ENCODE results near the gene IP6K3.
A peak's percentile ranks its signal among the peaks of the same experiment; 100 is the strongest.

The IP6K3 gene

GRCh38 chr6:33759887-33760629 lies 13.4 kb upstream of the IP6K3 start:
- no peak for DNase-seq (ENCODE audit: low read depth, low spot score)

- no peak for DNase-seq (ENCODE audit: low read depth, low spot score)
These were observed 12.1 kb upstream of the IP6K3 start for GRCh38 chr6:33758815-33759216.

DNA sequence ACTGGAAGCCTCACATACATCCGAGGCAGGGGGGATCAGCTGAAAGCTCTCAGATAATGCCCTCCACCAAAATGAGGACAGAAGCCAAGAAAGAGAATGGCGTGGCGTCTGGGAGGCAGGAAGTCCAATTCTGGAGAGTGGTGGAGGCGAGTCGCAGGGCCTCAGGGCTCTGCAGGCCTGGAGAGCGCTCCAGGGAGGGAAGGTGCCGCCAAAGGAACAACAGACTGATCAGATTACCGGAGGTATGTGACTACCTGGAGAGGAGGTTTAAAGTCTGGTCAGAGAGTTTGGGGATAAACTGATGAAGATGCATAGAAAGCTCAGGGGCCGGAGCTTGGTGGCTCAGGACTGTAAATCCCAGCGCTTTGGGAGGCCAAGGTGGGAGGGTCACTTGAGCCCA lies 11.2 kb upstream of the IP6K3 start:
- DNase-seq (ENCODE audit: low read depth, low spot score) = peak; percentile 76

GRCh38 chr6:33757113-33757512 lies 10.4 kb upstream of the IP6K3 start:
- DNase-seq (ENCODE audit: low read depth, low spot score) = no peak

DNA sequence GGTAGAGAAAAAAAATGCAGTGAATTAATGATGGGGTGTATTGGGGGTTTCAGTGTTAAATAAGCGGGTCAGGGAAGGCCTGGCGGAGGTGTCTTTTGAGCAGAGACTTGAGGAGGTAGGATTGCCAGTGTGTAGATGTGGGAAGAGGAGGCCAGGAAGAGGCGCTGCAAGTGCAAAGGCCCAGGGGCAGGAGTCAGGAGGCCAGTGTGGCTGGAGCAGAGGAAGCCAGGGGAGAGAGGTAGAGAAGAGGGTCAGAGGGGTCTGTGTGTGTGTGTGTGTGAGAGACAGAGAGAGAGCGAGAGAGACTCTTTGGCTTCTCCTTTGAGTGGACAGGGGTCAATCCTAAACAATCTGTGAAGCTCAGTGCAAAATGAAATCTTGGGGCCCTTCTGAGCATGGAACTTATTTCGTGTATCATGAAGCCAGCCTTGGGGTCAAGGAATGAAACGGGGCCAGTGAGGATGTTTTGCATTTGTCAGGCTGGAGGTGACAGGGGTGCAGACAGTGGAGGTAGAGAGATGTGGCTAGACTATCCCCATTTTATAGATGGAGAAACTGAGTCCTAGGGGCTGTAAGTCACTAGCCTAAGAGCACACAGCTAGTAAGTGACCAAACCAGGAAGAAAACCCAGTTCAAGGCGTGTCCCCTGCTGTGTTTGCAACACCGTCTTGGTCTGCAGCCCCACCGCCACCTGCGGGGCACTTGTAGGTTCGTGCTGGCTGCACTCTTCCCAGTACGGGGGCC lies 9.7 kb upstream of the IP6K3 start:
- DNase-seq (ENCODE audit: low read depth, low spot score) = no peak

- DNase-seq (ENCODE audit: low read depth, low spot score) = no peak
These were observed 8.6 kb upstream of the IP6K3 start for GRCh38 chr6:33755070-33755869.

DNA sequence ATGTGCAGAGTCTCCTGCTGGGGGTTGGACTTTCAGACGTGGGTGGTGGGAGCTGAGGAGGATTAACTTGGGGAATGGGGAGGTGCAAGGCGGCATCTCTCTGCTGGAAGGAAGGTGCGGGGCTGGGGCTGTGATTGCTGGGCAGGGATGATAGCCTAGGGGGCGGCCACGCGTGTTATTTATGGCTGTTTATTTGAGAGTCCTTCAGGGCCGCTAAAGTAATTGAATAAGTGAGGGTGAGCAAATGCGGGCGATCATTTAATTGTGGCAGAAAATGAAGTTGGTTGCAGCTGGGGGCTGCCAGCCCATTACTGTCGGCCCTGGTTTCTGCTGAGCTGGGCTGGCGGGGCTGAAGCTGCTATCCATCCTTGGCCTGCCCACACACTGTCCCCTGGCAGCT lies 7.5 kb upstream of the IP6K3 start:
- no peak for DNase-seq (ENCODE audit: low read depth, low spot score)

GRCh38 chr6:33752646-33753015 lies 5.9 kb upstream of the IP6K3 start:
- DNase-seq (ENCODE audit: low read depth, low spot score) = no peak

DNA sequence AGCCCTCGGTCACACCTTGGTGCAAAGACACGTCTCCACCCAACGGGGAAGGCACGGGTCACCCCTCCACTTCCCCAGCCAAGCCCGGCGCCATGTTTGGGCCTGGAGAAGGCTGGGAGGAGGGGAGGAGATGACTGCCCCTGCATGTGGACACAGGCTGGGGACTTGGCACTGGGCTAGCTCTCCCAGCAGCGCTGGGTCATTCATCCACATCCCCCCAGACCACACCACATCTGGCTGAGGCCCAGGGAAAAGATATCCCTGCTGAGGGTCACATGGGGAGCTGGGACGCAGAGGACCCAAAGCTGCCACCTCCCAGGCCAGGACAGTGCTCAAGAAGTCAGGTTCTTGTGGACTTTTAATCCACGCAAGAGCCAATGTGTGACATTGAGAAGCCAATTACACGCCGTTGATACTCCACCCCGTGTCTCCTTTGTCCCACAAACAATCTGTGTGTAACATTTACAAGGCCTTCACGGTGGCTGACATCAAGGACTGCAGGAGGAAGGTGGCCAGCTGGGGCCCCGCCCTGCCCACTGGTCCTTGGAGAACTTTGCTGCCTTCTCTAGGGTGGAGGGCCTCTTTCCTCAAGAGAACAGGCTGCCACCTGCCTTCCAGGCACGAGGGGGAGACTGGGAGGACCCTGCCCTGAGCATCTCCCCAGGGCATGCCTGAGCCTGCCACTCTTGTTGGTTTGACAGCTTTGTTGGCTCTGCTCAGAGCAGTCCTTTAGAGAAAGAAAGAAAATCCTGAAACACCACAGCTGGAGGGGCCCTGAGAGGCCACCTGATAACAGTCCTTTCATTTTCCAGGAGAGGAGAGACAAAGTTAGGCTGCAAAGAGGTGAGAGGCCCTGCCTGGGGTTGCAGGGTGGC lies 5.3 kb upstream of the IP6K3 start:
- peak; percentile 73 for DNase-seq (ENCODE audit: low read depth, low spot score)

GRCh38 chr6:33750244-33750991 lies 3.7 kb upstream of the IP6K3 start:
- DNase-seq (ENCODE audit: low read depth, low spot score) = no peak

- DNase-seq (ENCODE audit: low read depth, low spot score) = no peak
These were observed 2.7 kb upstream of the IP6K3 start for GRCh38 chr6:33749401-33749800.

- no peak for DNase-seq (ENCODE audit: low read depth, low spot score)
These were observed 2.1 kb upstream of the IP6K3 start for GRCh38 chr6:33748841-33749240.

DNA sequence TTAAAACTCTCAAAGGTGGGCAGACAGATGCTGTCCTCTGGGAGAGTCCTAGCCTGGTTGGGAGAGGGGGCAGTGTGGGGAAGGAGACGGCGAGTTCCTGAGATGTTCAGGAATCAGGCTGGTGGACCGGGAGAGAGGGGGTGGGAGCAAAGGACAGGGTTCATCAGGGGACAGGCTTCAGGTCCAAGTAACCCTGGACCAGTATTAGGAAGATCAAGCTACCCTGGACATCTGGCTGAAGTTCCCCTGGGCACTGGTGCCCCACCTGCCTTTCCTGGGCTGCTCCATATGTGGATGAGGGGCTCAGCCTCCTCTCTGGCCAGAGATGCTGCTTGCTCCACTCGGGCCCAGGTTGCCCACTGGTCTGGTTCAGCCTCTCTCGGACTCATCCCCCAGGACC lies 1.1 kb upstream of the IP6K3 start:
- no peak for DNase-seq (ENCODE audit: low read depth, low spot score)

DNA sequence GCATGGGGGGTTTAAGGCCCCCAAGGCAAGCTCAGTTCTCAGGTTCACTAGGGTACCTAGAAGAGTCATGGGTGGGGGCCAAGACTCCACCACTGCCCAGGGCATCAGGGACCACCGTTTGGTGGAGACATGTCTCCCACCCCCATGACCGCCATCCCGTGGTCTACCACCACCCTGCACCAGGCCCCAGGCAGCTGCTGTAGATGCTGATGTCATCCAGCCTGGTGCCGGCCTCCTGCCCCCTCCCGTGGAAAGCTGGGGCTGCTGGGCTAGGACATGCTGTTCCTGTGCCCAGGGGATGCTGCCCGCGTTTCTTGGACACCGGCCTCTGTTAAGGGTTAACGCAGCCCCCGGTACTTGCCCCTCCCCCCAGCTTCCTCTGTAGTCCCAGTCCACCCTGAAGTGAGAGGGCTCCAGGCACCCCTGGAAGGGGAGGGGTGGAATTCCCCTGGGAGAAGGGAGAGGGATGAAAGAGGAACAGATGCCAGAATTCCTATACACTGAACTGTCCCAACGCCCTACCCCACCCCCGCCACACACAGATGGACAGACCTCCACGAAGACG lies 587 bp downstream of the IP6K3 start:
- peak; percentile 69 for DNase-seq (ENCODE audit: low read depth, low spot score)

DNA sequence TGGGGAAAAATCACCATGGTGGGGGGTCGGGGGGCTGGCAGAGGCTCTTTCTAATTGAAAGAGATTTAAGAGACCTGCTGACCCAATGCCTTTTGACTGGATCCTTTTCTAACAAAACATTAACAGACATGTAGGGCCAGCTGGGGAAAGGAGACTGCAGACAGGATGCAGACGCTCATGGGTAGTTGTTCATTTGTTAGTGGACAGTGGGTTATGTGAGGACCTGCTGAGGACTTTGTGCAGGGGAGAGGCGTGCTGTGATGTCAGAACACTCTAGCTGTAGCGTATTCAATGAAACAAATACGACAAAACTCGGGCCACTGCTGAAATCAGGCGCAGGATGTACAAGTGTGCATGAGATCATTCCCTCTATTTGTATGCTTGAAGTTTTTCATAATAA lies 1.2 kb downstream of the IP6K3 start:
- DNase-seq (ENCODE audit: low read depth, low spot score) = no peak

DNA sequence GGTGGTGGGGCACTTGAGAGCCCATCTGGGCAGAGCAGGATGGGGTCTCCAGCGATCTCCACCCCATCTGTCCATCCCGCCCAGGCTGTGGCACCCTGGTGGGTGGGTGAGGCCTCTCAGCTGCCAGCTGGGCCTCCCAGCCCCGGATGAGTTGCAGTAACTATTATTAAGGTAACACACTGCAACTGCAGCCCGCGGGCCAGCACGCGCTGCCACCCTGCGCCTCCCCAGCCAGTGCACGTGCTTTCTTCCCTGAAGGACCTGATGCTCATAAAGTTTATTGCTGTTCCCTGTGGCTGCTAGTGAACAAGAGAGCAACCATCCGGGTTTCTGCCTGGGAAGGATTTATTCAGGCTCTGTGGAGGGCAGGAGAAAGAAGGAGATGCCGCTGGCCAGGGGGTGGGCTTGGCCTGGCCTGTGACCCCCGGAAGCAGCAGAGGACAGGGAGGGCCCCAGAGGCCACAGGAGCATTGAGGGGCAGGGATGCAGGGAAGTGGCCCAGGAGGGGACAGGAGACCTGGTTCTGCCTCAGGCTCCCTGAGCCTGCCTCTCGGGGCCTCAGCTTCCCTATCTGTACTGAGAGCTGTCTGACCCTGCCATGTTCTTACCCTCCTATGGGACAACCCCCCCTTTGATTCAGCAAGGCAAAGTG lies 1.7 kb downstream of the IP6K3 start:
- peak; percentile 47 for DNase-seq (ENCODE audit: low read depth, low spot score)

DNA sequence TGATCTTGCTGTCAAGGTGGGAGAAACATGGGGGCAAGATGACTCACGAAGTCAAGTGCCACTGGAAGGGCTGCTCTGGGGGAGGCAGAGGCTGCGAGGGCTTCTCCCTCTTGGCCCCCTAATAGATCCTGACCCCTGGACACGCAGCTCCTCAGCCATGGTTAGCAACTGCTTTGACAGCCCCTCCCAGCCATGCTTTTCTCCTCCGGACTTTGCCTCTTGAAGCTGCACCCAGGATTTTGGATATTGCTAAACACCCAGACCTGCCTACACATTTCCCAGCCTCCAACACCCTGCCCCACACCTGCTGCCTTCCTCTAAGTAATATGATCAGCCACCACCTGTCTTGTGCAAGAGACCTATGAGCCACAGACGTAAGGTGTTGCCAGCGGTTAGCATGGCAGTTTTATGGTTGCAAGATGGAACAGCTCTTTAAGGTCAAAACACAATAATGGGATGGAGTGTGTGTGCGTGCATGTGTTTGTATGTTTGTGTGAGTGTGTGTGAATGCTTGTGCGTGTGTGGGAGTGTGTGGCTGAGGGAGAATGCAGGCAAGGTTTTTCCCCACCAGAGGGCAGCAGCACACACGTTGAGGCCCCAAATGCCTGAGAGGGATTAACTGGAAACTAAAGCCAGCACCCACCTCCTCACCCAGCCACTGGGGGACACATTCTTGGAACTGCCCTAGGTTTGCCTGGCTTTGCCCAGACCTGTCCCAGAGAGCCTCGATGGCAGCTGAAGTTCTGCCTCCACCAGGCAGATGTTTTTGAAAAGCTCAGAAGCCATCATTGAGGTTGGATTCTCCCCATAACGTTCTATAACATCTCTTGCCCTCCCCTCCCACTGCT lies 2.5 kb downstream of the IP6K3 start:
- peak; percentile 90 for DNase-seq (ENCODE audit: low read depth, low spot score)

DNA sequence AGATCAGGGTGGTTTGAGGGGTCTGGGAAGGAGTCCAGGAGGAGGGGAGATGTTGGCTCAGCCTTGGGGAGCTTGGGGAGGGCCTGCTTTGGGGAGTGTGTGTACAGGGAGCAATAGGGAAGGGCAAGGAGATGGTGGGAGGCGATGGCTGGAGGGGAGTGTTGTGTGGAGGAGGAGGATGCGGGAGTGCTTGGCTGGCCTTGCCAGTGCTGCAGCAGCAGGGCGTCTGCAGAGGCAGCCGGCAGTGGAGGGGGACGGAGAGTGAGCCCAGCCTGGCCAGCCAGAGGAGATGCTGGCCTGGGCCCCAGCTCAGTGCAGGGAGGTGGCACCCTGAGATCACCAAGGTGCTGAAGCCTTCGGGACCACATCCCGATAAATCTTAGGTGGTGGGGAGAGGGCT lies 3.9 kb downstream of the IP6K3 start:
- no peak for DNase-seq (ENCODE audit: low read depth, low spot score)

- DNase-seq (ENCODE audit: low read depth, low spot score) = no peak
These were observed 4.6 kb downstream of the IP6K3 start for GRCh38 chr6:33742092-33742491.
